ENCODE data around the gene ZNF154. TPM values are rescaled to one million over a fixed set of nuclear protein-coding genes. Genes with fewer than 3 reads are reported as not detected.

ZNF154 gene
- total RNA-seq, 1 experiment from 2014 or later: 20.0 TPM

GRCh38 chr19:57688011-57688763 lies 20.8 kb downstream of the ZNF154 start:
- Mint-ChIP-seq H3K27me3 (ENCODE audit: low read depth) (no peaks in the 10 kb centered on the region; the same call in none of the 2 replicates), H3K27ac (no peak overlapping the region), H3K4me1 (peaks cover 10% of the 10 kb centered on the region), H3K9me3 (peaks cover 63% of the 10 kb centered on the region), H3K4me3 (no peak overlapping the region), H3K36me3 (peaks cover 77% of the 10 kb centered on the region)
- TF ChIP-seq ZSCAN18 (CRISPR knock-in tag; IDR thresholded peaks at IDR 0.05) (no peak), SP1 (CRISPR knock-in tag; conservative IDR thresholded peaks at IDR 0.05) (no peak), GRHL2 (CRISPR knock-in tag; IDR thresholded peaks at IDR 0.05; ENCODE audit: insufficient replicate concordance, severe bottlenecking) (no peak), FOXJ3 (CRISPR knock-in tag; IDR thresholded peaks at IDR 0.05; ENCODE audit: borderline replicate concordance) (no peak), ZNF232 (CRISPR knock-in tag; IDR thresholded peaks at IDR 0.05) (no peak), MXD4 (CRISPR knock-in tag; IDR thresholded peaks at IDR 0.05; ENCODE audit: borderline replicate concordance) (no peak), JAZF1 (CRISPR knock-in tag; IDR thresholded peaks at IDR 0.05) (no peak), ESRRA (CRISPR knock-in tag; IDR thresholded peaks at IDR 0.05; ENCODE audit: borderline replicate concordance) (no peak), E2F4 (CRISPR knock-in tag; IDR thresholded peaks at IDR 0.05; ENCODE audit: borderline replicate concordance, low read depth) (no peak), ELF4 (CRISPR knock-in tag; IDR thresholded peaks at IDR 0.05; ENCODE audit: low read depth) (no peak), CTCF (IDR thresholded peaks at IDR 0.05) (no peak), ZNF423 (CRISPR knock-in tag; IDR thresholded peaks at IDR 0.05) (no peak), USF2 (CRISPR knock-in tag; IDR thresholded peaks at IDR 0.05) (no peak), ZNF512 (CRISPR knock-in tag; IDR thresholded peaks at IDR 0.05; ENCODE audit: borderline replicate concordance) (no peak), SMAD3 (CRISPR knock-in tag; IDR thresholded peaks at IDR 0.05; ENCODE audit: borderline replicate concordance) (no peak)
- DNase-seq (ENCODE audit: low spot score) (no peak), ATAC-seq (no peak)
- ChIA-PET CTCF (no interaction called here), POLR2A (no interaction called here)

GRCh38 chr19:57687363-57688010 lies 21.5 kb downstream of the ZNF154 start:
- H3K36me3 Mint-ChIP-seq: peaks cover 80% of the 10 kb centered on the region
- DNase-seq (ENCODE audit: low spot score) (no peak), ATAC-seq (no peak)
- H3K27me3 Mint-ChIP-seq (ENCODE audit: low read depth): no peaks in the 10 kb centered on the region; the same call in none of the 2 replicates
- ChIA-PET CTCF (no interaction called here), POLR2A (interaction anchor here (0.5 kb wide), 1 partner anchor 367 kb away, joined by 3 read pairs; the partner anchor contains the start of gene ZNF543)
- no peak overlapping the region for H3K27ac Mint-ChIP-seq
- H3K9me3 Mint-ChIP-seq: peaks cover 70% of the 10 kb centered on the region
- H3K4me3 Mint-ChIP-seq: no peak overlapping the region
- peaks cover 17% of the 10 kb centered on the region for H3K4me1 Mint-ChIP-seq
- no peak for TF ChIP-seq ESRRA (CRISPR knock-in tag; IDR thresholded peaks at IDR 0.05; ENCODE audit: borderline replicate concordance)
- TF ChIP-seq MXD4 (CRISPR knock-in tag; IDR thresholded peaks at IDR 0.05; ENCODE audit: borderline replicate concordance): no peak
- TF ChIP-seq ZNF532 (CRISPR knock-in tag; IDR thresholded peaks at IDR 0.05; ENCODE audit: borderline replicate concordance): no peak
- no peak for TF ChIP-seq ZNF423 (CRISPR knock-in tag; IDR thresholded peaks at IDR 0.05)
- TF ChIP-seq ZNF416 (CRISPR knock-in tag; IDR thresholded peaks at IDR 0.05): no peak
- TF ChIP-seq PRRX2 (CRISPR knock-in tag; IDR thresholded peaks at IDR 0.05): no peak
- no peak for TF ChIP-seq NFE2L1 (CRISPR knock-in tag; IDR thresholded peaks at IDR 0.05)
- TF ChIP-seq FOXP4 (CRISPR knock-in tag; IDR thresholded peaks at IDR 0.05): no peak
